Hair follicular keratinocyte (primary cell): ENCODE results near the gene KDR. TPM values are rescaled to one million over a fixed set of nuclear protein-coding genes. Genes with fewer than 3 reads are reported as not detected.

Experiments
- total RNA-seq: library from RNA; depleted of rRNA; stranded (reverse); fragments of >200 nt; gene quantifications from 2 replicates; pipeline ENCODE4 v1.2.3, GENCODE V29; 2015

KDR gene
- total RNA-seq: not detected in 2 replicates

GRCh38 chr4:55125087-55125721 lies at the start of gene KDR:
KDR (minus strand) TSS chr4:55125595; CDS start chr4:55125293, 302 bp downstream.

Other genes starting within 250 kb of the KDR start
- 3.5 and 8.1 TPM in 2 replicates for gene SRD5A3, start 220.6 kb upstream of the KDR start, total RNA-seq